Ishikawa (cell line): ENCODE results near the gene DYNC1H1.

Source experiments
- CEBPB ChIP-seq: IDR thresholded peaks from 2 replicates; pipeline ENCODE4 v1.6.1; 2012
- CREB1 ChIP-seq: IDR thresholded peaks from 2 replicates; pipeline ENCODE4 v1.6.1; 2012; ENCODE audit warnings: low read depth
- EGR1 ChIP-seq: IDR thresholded peaks from 2 replicates; pipeline ENCODE4 v1.6.1; 2012
- EP300 ChIP-seq: IDR thresholded peaks from 2 replicates; pipeline ENCODE4 v1.6.1; 2012; ENCODE audit warnings: borderline replicate concordance
- FOXM1 ChIP-seq: IDR thresholded peaks from 2 replicates; pipeline ENCODE4 v1.6.1; 2012; ENCODE audit warnings: low read depth, borderline replicate concordance
- MAX ChIP-seq: IDR thresholded peaks from 2 replicates; pipeline ENCODE4 v1.6.1; 2012
- NFIC ChIP-seq: IDR thresholded peaks from 2 replicates; pipeline ENCODE4 v1.6.1; 2012
- RAD21 ChIP-seq: IDR thresholded peaks from 2 replicates; pipeline ENCODE4 v1.6.1; 2012; ENCODE audit warnings: low read depth
- REST ChIP-seq: IDR thresholded peaks from 2 replicates; pipeline ENCODE4 v1.6.1; 2012; ENCODE audit warnings: low read depth, mild to moderate bottlenecking
- TAF1 ChIP-seq: IDR thresholded peaks from 2 replicates; pipeline ENCODE4 v1.6.1; 2012; ENCODE audit warnings: low read depth, mild to moderate bottlenecking
- TCF12 ChIP-seq: IDR thresholded peaks from 2 replicates; pipeline ENCODE4 v1.6.1; 2012; ENCODE audit warnings: low read depth
- TEAD4 ChIP-seq: IDR thresholded peaks from 2 replicates; pipeline ENCODE4 v1.6.1; 2012
- USF1 ChIP-seq: IDR thresholded peaks from 2 replicates; pipeline ENCODE4 v1.6.1; 2012
- YY1 ChIP-seq: IDR thresholded peaks from 2 replicates; pipeline ENCODE4 v1.6.1; 2012; ENCODE audit warnings: low read depth
- ZBTB7A ChIP-seq: IDR thresholded peaks from 2 replicates; pipeline ENCODE4 v1.6.1; 2012; ENCODE audit warnings: low read depth

Gene DYNC1H1

GRCh38 chr14:101972126-101972866, 7.9 kb downstream of the DYNC1H1 start:
- no peak for TF ChIP-seq TCF12
- TF ChIP-seq RAD21: no peak
- peak; percentile 56; the same call in 1 of the 2 replicates for TF ChIP-seq TEAD4
- TF ChIP-seq MAX: peak; percentile 48; the same call in 1 of the 2 replicates
- TF ChIP-seq TAF1: no peak
- no peak for TF ChIP-seq ZBTB7A
- no peak for TF ChIP-seq YY1
- 0 out of 2 replicates have a peak, but pooled peaks have one; percentile 5 for TF ChIP-seq NFIC

- TF ChIP-seq YY1: no peak
- no peak for TF ChIP-seq ZBTB7A
- TF ChIP-seq USF1: no peak
- no peak for TF ChIP-seq TCF12
- no peak for TF ChIP-seq EGR1
- TF ChIP-seq NFIC: no peak
- TF ChIP-seq RAD21: no peak
- no peak for TF ChIP-seq TEAD4
- TF ChIP-seq REST: no peak
- TF ChIP-seq TAF1: no peak
- no peak for TF ChIP-seq EP300
- no peak for TF ChIP-seq CEBPB
- TF ChIP-seq FOXM1: no peak
- no peak for TF ChIP-seq CREB1
- no peak for TF ChIP-seq MAX
Observed at GRCh38 chr14:101973356-101973755, 9.0 kb downstream of the DYNC1H1 start.

- TF ChIP-seq YY1: no peak
- no peak for TF ChIP-seq TEAD4
- TF ChIP-seq USF1: no peak
- no peak for TF ChIP-seq REST
- TF ChIP-seq CEBPB: no peak
- no peak for TF ChIP-seq CREB1
- no peak for TF ChIP-seq RAD21
Observed at GRCh38 chr14:101975231-101975630, 10.9 kb downstream of the DYNC1H1 start.

GRCh38 chr14:101977311-101978071, 13.1 kb downstream of the DYNC1H1 start:
- TF ChIP-seq CREB1 (no peak), USF1 (no peak), NFIC (no peak), TEAD4 (no peak), TAF1 (no peak), YY1 (no peak), ZBTB7A (no peak), FOXM1 (no peak), CEBPB (no peak), RAD21 (no peak), EGR1 (no peak), MAX (no peak), TCF12 (no peak), EP300 (no peak), REST (no peak)
